ENCODE measurements around the gene MXRA7. TPM values are rescaled to one million over a fixed set of nuclear protein-coding genes. Genes with fewer than 3 reads are reported as not detected.

MXRA7 gene
- total RNA-seq, 1 donor from 2014 or later, result 88.0 TPM

DNA sequence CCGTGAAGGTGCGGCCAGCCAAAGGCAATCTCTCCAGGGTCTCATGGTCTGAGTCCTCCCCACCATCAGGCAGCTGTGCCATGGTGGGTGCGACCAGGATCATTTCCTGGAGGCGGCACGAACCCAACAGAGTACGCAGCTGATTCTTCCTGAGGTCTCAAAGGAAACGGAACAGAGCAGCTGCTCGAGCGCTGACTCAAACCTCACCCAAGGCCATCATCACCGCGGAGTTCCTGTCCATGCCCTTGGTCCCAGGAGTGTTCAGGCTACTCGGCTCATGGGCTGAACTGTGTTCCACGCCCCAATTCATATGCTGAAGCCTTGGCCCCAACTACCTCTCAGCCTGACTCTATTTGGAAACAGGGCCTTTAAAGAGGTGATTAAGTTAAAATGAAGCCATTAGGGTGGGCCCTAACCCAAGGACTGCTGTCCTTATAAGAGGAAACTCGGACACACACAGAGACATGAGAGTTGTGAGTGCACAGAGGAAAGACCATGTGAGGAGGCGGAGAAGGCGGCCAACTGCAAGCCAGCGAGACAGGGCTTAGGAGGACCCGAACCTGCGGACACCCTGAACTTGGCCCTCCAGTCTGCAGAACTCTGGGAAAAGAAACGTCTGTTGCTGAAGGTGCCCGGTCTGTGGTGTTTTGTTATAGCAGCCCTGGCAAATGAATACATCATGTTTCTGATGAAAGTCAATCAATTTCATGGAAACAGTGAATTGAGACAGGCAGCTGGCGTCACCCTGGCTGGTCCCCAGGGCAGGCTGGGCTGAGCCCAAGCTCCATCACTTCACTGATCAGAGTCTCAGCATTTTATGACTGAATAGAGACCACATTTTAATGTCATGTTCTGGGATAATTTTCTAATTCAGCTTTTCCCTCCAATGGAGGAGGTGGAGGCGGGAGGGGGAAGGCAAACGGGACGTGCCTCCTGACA, 13.7 kb downstream of the MXRA7 start:
- peak; percentile 32 for DNase-seq (ENCODE audit: low read depth, low spot score)

DNA sequence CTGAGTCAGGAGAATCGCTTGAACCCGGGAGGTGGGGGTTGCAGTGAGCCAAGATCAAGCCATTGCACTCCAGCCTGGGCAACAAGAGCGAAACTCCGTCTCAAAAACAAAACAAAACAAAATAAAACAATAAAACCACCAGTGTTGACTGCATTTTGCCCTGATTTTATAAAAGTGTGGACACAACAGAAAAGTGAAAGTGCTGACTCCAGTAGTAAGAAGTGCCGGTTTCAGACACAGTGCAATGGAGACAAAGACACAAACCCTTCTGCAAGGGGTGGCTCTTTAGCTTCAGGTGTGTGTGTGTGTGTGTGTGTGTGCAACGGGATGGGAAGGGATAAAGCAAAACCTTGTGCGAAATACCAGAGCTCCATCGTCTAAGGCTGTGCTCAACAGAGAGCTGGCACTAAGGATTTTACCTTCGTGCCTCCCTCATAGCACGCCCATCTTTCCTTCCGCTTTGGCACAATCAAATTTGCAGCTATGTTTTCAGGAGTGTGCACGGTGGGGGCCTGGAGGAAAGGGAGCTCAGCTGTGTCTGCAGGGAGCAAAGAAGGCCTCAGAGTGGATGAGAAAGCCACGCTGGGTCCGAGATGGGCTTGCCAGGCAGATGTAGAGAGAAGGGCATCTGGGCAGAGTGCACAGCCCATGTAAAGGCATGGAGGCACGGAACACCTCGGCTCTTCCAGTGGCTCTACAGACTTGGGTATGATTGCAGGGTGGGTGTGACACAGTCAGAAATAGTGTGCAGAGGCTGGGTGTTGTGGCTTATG, 15.5 kb downstream of the MXRA7 start:
- no peak for DNase-seq (ENCODE audit: low read depth, low spot score)

DNA sequence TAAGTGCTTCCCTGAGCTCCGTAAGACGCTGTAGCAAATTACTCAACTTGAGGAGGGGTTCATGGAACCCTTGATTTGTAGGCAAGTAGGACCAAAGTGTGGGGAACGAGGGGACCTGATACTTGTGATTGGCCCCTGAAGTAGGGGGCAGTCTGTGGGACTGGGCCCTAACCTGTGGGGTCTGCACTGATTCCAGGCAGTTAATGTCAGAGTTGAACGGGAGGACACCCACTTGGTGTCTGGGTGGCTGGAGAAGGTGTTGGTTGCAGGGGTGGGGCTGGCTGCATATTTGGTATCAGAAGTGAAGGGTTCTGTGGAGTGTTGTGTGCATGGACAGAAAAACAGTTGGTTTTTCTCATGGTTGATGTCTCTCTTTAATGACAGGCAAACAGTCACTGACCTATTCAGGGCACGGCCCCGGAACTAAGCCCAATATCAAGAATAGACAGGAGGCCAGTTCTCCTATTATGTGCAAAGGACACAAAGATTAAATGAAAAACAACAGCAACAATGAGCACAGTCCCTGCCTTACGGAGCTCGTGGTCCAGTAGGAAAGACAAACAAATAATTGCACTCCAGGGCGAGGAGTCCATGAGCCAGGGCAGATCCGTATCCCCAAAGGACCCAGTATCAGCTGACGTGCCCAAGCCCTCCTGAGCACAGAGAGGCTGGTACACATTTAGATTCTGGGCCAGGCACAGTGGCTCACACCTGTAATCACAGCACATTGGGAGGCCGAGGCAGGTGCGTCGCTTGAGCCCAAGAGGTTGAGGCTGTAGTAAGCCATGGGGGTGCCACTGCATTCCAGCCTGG, 19.2 kb downstream of the MXRA7 start:
- DNase-seq (ENCODE audit: low read depth, low spot score), result no peak

DNA sequence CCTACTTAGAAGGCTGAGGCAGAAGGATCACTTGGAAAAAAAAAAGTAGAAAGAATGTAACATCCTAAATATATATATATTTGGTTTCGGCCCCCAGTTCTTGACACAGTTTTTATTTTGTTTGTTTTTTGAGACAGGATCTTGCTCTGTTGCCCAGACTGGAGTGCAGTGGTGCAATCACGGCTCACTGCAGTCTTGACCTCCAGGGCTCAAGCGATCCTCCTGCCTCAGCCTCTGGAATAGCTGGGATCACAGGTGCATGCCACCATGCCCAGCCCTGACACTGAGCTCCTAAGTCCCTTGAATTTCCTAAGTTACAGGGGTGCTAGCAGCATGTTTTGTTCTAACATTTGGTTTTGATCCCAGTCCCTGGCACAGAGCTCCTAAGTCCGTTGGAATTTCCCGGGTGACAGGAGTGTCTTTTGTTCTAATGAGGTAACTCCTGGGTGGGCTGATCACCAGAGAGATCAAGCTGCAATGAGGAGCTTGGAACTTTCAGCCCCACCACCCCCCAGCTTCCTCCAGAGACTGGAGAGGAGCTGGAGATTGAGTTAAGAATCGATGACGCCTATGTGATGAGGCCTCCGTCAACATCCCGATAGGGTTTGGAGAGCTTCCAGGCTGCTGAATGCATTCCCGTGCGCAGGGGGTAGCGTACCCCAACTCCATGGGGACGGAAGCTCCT, 20.0 kb downstream of the MXRA7 start:
- DNase-seq (ENCODE audit: low read depth, low spot score), result no peak

DNA sequence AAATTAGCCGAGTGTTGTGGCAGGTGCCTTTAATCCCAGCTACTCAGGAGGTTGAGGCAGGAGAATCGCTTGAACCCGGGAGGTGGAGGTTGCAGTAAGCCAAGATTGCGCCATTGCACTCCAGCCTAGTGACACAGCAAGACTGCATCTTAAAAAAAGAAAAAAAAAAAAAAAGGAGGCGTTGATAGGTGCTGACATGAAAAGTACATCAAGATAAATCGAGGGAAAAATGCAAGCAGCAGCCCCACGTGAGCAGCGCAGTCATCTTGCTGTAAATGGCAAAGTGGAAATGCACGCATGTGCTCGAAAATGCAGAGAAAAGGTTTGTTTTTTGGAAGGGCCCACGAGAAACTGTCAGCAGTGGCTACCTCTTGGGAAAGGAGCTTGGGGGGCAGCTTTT, 20.9 kb downstream of the MXRA7 start:
- no peak for DNase-seq (ENCODE audit: low read depth, low spot score)

DNA sequence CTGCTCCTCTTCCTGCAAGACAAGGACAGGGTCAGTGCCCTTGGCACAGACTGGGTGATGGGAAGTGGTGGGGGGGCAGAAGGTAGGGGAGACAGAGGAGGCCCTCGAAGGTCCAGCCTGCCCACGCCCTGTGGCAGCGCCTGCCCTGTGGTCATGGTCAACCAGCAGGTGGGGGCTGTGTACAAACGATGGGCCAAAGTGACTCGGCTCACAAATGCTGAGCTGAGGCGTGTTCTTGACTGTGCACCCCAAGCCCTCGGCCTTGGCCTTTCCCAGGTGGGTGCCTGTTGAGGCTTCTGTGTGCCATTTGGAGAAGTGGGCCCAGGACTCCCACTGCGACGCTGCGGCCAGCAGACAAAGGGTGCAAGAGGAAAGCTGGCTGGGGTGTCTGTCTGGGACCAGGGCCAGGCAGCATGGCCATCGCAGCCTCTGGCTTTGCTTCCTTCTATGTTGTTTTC, 22.6 kb downstream of the MXRA7 start:
- no peak for DNase-seq (ENCODE audit: low read depth, low spot score)

DNA sequence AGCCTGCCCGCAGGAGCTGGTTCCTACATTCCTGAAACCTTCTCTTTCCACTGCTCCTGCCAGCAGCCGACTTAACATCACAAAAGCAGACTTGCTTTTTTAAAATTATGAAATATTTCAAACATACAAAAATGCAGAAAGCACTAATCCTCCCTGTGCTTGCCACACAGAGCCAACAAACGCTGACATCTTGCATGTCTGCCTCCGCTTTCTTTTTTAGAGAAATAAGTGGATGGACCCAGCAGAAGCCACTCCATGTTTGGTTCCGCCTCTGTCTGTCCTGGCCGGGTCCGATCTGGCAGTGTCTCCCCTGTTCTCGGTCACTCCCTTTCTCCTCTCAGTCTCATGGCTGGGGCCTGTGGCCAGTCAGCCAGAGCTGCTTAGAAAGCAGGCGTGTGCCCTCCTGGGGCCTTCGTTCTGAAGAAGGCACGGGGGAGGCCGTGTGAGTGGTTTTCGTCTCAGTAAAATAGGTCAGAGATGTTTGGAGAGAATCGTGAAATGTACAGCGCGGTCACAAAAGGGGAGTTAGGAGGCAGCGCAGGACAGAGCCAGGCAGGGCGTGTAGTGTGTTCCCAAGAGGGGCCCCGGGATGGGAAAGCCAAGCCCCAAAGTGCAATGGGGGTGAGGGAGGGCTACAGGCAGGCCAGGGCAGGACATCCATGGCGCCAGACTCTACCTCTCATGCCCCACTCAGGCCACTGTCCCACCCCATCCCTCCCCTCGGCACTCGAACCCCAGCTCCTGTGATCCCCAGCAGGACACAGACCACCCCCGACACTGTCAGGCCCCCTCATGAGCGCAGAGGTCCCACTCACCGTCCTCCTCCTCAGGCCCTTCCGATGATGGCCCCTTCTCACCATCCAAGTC, 23.2 kb downstream of the MXRA7 start:
- no peak for DNase-seq (ENCODE audit: low read depth, low spot score)

DNA sequence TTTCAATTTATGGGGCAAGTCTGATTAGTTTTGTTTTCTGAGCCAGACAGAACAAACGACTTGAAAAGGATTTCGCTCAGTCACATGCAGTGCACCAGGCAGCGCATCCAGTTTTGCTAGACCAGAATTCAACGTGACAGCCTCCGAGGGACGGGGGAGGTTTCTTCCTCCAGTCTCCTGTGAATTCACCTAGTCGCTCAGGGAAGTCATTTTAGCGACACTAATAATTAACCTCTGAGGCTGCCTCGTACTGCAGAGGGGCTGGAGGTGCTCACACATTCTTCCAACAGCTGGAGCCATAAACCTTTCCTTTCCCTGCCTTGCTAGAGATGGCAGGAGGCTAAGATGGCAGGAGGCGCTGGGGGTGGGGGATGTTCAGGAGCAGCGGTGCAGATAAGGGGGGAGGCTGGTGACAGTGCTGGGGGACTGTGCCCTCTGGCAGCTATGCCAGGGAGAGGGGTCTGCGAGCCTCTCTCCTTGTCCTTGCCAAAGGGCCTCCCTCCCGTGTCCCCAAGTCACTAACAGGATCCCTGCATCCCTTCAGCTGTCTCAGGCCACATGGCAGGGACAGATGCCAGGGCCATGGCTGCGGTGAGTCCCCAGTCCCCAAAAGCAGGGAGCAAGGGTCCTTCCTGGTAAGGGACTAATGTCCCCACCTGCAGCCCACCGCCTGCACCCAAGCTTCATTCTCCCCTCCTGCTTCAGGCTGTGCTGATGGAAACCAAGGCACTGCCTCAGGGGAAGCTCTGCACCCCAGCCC, 24.0 kb downstream of the MXRA7 start:
- no peak for DNase-seq (ENCODE audit: low read depth, low spot score)

DNA sequence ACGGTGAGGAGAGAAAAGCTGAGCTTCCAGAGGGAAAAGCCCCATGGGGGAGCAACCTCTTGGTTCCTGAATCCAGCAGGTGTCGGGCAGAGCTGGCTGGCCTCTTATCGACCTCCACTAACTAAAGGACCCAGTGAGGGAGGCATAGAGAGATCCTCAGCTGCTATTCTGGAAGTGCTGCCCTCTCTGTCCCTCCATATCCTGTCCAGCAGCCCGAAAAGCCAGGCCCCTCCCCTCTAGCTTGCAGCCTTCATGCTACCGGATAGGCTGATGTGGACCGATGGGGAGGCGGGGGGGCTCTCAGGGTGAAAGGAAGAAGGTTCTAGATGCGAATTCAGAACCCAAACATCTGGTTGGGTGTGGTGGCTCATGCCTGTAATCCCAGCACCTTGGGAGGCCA, 24.9 kb downstream of the MXRA7 start:
- DNase-seq (ENCODE audit: low read depth, low spot score), result no peak

DNA sequence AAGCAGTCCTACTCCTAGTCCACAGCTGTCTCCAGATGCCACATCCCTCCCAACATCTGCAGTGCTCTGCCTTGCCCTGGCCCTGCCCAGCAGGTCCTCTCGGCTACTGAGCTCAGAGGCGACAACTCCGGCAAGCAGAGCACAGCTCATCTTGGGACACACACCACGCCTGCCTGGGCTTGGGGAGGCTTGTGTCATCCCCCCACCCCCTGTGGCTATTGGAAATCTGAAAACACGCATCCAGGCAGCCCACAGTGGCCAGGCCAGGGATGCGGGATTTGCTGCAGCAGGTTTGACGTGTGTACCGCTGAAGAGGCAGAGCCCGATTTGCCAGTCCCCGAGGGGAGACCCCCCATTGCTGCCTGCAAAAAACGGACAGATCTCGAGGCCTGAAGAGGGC, 25.4 kb downstream of the MXRA7 start:
- DNase-seq (ENCODE audit: low read depth, low spot score), result no peak

DNA sequence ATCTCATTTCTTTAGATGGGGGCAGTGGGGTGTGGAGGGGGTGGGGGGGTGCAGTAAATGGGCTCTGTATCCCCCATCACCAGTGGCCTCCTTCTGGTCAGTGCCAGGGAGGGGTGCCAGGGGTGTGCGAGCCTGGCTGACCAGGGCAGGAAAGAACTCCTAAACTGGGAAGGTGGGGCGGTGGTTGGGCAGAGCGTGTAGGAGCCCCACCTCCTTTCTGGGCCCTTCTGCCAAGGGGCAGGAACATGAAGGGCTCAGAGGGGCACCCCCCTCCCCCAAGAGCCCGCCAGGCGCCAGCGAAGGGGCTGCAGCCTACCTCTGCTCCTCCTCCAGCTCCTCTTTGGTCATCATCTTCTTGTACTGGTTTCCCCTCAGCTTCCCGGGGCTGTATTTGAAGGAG, 26.0 kb downstream of the MXRA7 start:
- no peak for DNase-seq (ENCODE audit: low read depth, low spot score)

DNA sequence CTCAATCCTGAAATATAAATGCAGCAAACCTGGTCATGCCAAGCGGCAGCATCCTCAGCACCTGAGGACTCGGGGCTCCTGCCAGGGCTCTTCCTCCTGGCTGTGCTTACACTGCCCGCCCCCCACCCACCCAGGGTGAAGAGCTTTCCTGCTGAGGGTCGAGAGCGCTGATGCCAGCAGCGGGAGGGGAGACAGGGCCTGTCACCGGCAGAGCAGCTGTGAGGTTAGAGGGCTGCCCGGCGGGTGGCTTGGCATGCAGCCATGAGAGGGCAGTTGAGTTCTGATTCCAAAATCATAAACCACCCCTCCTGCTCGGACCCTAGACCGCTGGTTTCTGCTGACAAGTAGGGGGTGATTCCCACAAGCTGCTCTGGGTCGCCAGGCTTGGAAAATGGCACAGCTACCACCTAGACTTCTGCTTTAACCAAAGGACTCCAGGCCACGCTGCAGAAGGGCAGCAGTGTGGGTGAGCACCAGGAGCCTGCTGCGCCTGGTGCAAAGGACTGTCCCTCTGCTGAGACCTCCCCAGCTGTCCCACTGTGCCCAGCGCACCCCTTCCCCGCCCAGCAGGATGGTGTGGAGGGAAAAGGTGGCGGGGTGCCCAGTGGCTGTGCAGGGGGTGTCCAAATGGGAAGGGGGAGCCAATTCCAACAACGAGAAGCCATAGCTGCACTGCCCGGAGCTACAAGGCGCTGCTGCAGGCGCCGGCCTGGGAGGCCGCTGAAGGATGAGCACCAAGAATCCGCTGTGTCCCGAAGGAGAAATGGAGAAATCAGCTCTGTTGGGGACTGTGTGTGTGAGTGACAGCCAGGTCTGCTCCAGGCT, 26.6 kb downstream of the MXRA7 start:
- DNase-seq (ENCODE audit: low read depth, low spot score), result no peak

DNA sequence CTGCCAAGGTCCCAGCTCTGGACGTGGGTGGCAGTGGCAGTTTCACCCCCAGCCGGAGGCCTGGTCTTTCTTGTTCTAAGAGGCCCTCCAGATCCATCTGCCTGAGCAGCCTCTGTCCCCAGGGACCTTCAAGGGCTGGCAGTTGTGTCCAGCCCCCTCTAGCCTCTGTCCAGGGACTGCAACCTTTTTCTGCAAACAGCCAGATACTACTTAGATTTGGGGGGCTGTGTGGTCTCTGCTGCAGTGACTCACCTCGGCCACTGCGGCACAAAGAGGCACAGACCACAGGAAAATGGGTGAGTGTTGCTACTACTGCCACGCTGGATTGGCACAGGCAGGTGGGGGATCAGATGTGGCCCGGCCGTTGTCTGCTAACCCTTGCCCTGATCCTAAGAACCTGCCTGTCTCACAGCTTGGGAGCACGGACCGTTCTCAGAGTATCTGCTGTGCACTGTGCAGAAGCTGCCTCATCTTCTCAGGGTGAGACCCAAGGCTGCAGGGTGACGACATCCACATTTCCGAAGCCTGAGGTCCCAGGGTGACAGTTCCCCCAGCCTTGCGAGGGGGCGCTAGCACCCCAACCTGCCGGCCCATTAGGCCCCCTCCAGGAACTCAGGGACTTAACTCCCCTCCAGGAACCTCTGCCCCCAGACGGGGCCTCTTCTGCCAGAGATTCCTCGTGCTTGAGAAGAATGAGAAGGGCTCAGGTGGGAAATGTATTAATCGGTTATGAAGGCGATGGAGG, 27.6 kb downstream of the MXRA7 start:
- DNase-seq (ENCODE audit: low read depth, low spot score), result no peak

DNA sequence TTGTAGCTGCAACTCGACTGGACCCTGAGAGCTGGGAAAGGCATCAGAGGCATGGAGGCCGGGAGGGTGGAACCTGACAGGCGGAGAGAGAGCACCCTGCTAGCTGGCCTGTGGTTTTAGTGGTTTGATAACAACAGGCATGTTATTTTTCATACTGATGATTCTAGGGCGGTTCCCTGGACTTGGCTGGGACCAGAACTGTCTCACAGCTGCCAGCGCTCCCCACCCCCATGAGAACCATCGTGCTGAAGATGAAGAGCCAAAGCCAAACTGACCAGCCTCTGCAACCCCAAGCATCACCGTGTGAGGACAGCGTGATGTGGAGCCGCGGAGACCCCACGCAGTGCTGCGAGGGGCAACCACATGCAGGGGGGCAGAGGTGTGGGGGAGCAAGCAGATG, 28.5 kb downstream of the MXRA7 start:
- DNase-seq (ENCODE audit: low read depth, low spot score), result no peak

DNA sequence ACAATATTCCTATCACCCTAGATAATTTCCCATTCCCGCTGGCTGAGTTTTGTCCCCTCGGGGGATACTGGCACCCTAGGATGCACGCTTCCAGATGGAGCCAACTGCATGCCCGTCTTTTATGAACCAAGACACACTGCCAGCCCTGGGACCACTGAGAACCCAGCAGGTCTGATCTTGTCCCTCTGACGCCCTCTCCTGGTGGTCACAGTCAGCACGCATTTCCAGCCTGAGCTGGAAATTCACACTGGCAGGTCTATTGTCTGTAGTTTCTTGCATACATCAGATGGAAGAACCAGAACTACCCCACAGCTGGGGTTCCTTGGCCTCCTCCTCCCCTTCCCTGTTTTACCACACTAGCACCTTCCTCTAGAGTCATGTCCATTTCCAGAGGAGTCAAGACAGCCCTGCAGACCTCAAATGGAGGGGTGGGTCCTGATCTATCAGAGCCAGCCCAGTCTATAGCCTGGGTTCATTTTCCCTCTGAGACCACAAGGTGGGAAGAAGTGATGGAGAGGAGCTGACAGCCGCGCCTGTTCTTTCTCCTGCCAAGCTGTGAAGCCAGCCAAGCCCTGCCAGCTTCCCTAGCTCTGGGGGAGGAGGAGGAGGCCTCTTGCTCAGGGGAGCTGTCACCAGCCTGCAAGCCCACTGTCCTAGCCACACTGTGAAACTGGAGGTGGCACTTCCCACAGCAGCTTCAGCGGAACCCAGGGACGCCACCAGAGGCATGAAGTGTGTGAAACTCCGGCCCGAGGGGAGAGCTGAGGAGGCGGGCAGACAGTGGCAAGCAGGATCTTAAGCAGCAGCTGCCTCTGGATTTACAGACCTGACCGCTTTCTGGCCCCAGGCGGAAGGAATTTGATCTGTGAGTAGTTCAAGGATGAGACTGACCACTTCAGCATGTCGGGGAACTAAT, 29.3 kb downstream of the MXRA7 start:
- peak; percentile 26 for DNase-seq (ENCODE audit: low read depth, low spot score)

DNA sequence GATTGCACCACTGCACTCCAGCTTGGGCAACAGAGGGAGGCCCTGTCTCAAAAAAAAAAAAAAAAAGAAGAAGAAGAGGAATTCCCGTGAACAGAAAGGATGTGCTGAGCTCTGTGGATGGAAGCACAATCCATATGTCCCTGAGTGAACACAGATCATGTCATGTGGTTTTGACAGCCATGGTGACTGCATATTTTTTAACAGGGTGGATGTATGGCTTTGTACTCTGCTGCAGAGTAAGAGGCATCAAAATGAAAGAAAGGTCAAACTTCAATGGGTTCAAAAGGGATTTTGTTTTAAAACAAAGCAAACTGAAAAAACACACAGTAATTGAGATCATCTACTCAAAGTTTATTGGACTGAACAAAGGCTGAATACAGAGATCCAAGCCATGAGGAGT, 31.5 kb downstream of the MXRA7 start:
- DNase-seq (ENCODE audit: low read depth, low spot score), result no peak

DNA sequence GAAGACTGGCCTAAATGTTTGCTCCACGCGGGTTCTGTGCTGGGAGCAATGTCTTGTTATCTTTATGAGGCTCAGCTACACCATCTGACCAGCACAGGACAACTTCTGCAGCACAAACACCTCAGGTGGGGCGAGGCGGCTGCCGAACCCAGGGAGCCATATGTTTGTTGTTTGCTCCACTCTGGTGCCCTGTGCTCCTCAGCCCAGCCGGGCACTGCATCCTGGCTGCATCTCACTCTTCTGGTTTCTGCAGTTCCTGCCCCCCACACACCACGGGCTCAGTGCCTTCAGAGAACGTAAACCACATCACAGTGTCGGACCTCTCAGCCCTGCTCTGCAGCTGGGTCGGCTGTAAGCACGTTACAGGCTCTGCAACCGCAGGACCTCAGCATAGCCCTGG, 32.4 kb downstream of the MXRA7 start:
- no peak for DNase-seq (ENCODE audit: low read depth, low spot score)

Measured in pulmonary artery endothelial cell (primary cell).